GM12878 (cell line): ENCODE measurements around the gene TES. TPM values are rescaled to one million over a fixed set of nuclear protein-coding genes. Genes with fewer than 3 reads are reported as not detected.

ENCODE experiments used
- ATAC-seq: fragments of 200-7000 bp; cut with Tn5 transposase; 3 replicates; pipeline ENCODE4 v1.9.1; 2020; ENCODE audit warnings: mild to moderate bottlenecking, moderate library complexity
- BruUV-seq: library from RNA; stranded (reverse); fragments of 400-500 nt; replicated peaks from 2 replicates; lab custom pipeline; 2021; lab: Mats Ljungman, UMichigan
- CTCF ChIA-PET: fragments of 300-600 bp; sonication (Branson Sonifier 250); formaldehyde crosslinking; extraction: SDS; loops from one replicate; lab custom pipeline; 2021; ENCODE audit warnings: inconsistent platforms; lab: Yijun Ruan, JAX
- POLR2A ChIA-PET: fragments of 350-600 bp; formaldehyde crosslinking; extraction: SDS; loops from one replicate; lab custom pipeline; 2021; ENCODE audit warnings: inconsistent platforms; lab: Charles Lee
- RAD21 ChIA-PET: fragments of 300-600 bp; sonication (Branson Sonifier 250); formaldehyde crosslinking; loops from one replicate; lab custom pipeline; 2023; ENCODE audit warnings: antibody characterized with exemption; ENCODE audit not compliant: unreplicated experiment; lab: Charles Lee
- SMC1A ChIA-PET: fragments of 300-600 bp; sonication (Branson Sonifier 250); formaldehyde crosslinking; loops from one replicate; lab custom pipeline; 2023; ENCODE audit not compliant: unreplicated experiment, uncharacterized antibody; lab: Charles Lee
- DNase-seq: peaks from one replicate; pipeline ENCODE4 v3.0.0-alpha.2; 2011; ENCODE audit warnings: low read depth, low spot score
- FAIRE-seq: peaks from 3 replicates; lab custom pipeline; 2011; peaks lifted over from hg19 to GRCh38; lab: Jason Lieb, UNC
- H2AFZ ChIP-seq: 2 replicates; pipeline ENCODE4 v1.6.0; 2011; ENCODE audit warnings: low read depth, low read length, control low read depth; ENCODE audit not compliant: control insufficient read depth
- H3K27ac ChIP-seq: 2 replicates; pipeline ENCODE4 v1.5.1; 2011; ENCODE audit warnings: control low read depth; ENCODE audit not compliant: control insufficient read depth, insufficient read depth
- H3K27me3 ChIP-seq, 2 experiments: replicated peaks in 1 of 2; 2 replicates each; pipeline versions ENCODE4 v1.6.0 to v1.6.1; 2011; ENCODE audit warnings: low read length in 1 of 2; ENCODE audit not compliant: control insufficient read depth in 2 of 2, insufficient read depth in 2 of 2
- H3K36me3 ChIP-seq, 2 experiments: 2 replicates each; pipeline ENCODE4 v1.5.1; 2011; ENCODE audit warnings: low read length in 1 of 2; ENCODE audit not compliant: control insufficient read depth in 2 of 2, insufficient read depth in 2 of 2
- H3K4me1 ChIP-seq: 2 replicates; pipeline ENCODE4 v1.6.1; 2011; ENCODE audit warnings: mild to moderate bottlenecking, low read length, moderate library complexity, mixed read lengths; ENCODE audit not compliant: control insufficient read depth, insufficient read depth
- H3K4me2 ChIP-seq: 2 replicates; pipeline ENCODE4 v1.6.0; 2011; ENCODE audit warnings: control low read depth; ENCODE audit not compliant: control insufficient read depth, insufficient read depth
- H3K4me3 ChIP-seq: fragments of 200-600 bp; sonication (generic); 2 replicates; pipeline ENCODE4 v1.5.1; 2016
- H3K79me2 ChIP-seq: 2 replicates; pipeline ENCODE4 v1.6.0; 2011; ENCODE audit warnings: low read length; ENCODE audit not compliant: control insufficient read depth, insufficient read depth
- H3K9ac ChIP-seq: 2 replicates; pipeline ENCODE4 v1.8.0; 2011; ENCODE audit warnings: low read length, control low read depth, mixed read lengths; ENCODE audit not compliant: control insufficient read depth, insufficient read depth
- H3K9me3 ChIP-seq: replicated peaks from 3 replicates; pipeline ENCODE4 v1.5.1; 2011; ENCODE audit warnings: mild to moderate bottlenecking, low read length; ENCODE audit not compliant: control insufficient read depth, insufficient read depth
- H4K20me1 ChIP-seq: 2 replicates; pipeline ENCODE4 v1.6.0; 2011; ENCODE audit not compliant: control insufficient read depth, insufficient read depth
- DPF2 ChIP-seq: fragments of 450-650 bp; IDR thresholded peaks from 2 replicates; pipeline ENCODE4 v1.6.1; 2017; ENCODE audit warnings: mild to moderate bottlenecking
- ELK1 ChIP-seq: IDR thresholded peaks from 2 replicates; pipeline ENCODE4 v1.6.1; 2012; ENCODE audit warnings: low read depth, low read length, improper control_type of control experiment
- FOXK2 ChIP-seq: fragments of 450-650 bp; IDR thresholded peaks from 2 replicates; pipeline ENCODE4 v1.6.1; 2017; ENCODE audit warnings: mild to moderate bottlenecking, moderate library complexity
- MYB ChIP-seq: fragments of 150-350 bp; IDR thresholded peaks from 2 replicates; pipeline ENCODE4 v1.6.1; 2014; ENCODE audit warnings: mild to moderate bottlenecking, low read depth, low read length, borderline replicate concordance
- NR2C2 ChIP-seq: IDR thresholded peaks from 2 replicates; pipeline ENCODE4 v1.6.1; 2011; ENCODE audit warnings: borderline replicate concordance, low read depth; ENCODE audit not compliant: control insufficient read depth, insufficient read length
- TCF7 ChIP-seq: IDR thresholded peaks from 2 replicates; pipeline ENCODE4 v1.6.1; 2014; ENCODE audit warnings: antibody characterized with exemption, borderline replicate concordance
- WGBS: methylation state at CpG from one replicate; pipeline ENCODE4 v1.1.6; 2016; ENCODE audit warnings: low lambda C conversion rate; ENCODE audit not compliant: insufficient replicate concordance, insufficient coverage; ENCODE audit errors: missing lambda C conversion rate; 5-methylcytosine and 5-hydroxymethylcytosine counted together
- in situ Hi-C: fragments of 300-500 bp; cut with MboI; formaldehyde crosslinking; loops from 9 replicates; pipeline ENCODE4 v1.14.3; 2018; ENCODE audit warnings: mixed read lengths
- intact Hi-C: fragments of 100-400 bp; cut with micrococcal nuclease; formaldehyde crosslinking; loops from one replicate; pipeline ENCODE4 v1.14.2; 2022; ENCODE audit not compliant: unreplicated experiment
- polyA plus RNA-seq, 11 experiments: library from polyadenylated mRNA; depleted of rRNA in 4 of 11; unstranded in 6 of 11; stranded (reverse) in 5 of 11; fragments of >200 nt; fragmentation: Nextera tagmentation in 4 of 11; fragmentation: Illumina TruSeq in 1 of 11; extraction: Ambion mirVana in 4 of 11; extraction: Trizol in 1 of 11; gene quantifications; 1 replicate in 1 of 11; 2 replicates in 10 of 11; pipeline versions ENCODE4 v1.2.1 to v1.2.3, GENCODE V29; 2011 to 2016; ENCODE audit warnings: inconsistent platforms in 2 of 11, missing spikeins in 2 of 11, low read depth in 1 of 11
- total RNA-seq, 4 experiments: library from RNA; depleted of rRNA in 3 of 4; stranded (reverse); fragments of >200 nt in 3 of 4; fragmentation: Illumina TruSeq in 1 of 4; extraction: Trizol in 1 of 4; gene quantifications; 2 replicates each; pipeline versions ENCODE4 v1.2.1 to v1.2.3, GENCODE V29; 2013 to 2021

Gene TES
- total and polyA plus RNA-seq, 10 of the 15 experiments (the other 5 are each of a cell fraction or from before 2014, with no cell fraction given): 31.2 to 77.5 (median 59.2) TPM

GRCh38 chr7:116283595-116284204 is 73.4 kb downstream of the TES start:
- POLR2A ChIA-PET: no interaction called here
- intact Hi-C loops: no loop called here
- RAD21 ChIA-PET: no interaction called here
- Histone ChIP-seq H3K27ac (no peak overlapping the region), H3K4me2 (no peak overlapping the region), H3K4me3 (no peak overlapping the region), H3K79me2 (no peaks in the 10 kb centered on the region), H2AFZ (no peak overlapping the region), H3K9me3 (no peaks in the 10 kb centered on the region)
- 38% methylated on average over 3 of the region's 3 CpGs for WGBS
- SMC1A ChIA-PET: interaction anchor here (0.7 kb wide), 1 partner anchor 46 kb away, joined by 4 read pairs; no protein-coding TSS in a partner anchor
- TF ChIP-seq DPF2 (no peak), ELK1 (no peak), NR2C2 (no peak), FOXK2 (no peak), TCF7 (no peak), MYB (no peak)
- TF ChIP-seq, all 136 proteins: peak for 0
- no peak for DNase-seq
- CTCF ChIA-PET: no interaction called here
- no peak for FAIRE-seq
- H4K20me1 ChIP-seq: no peaks in the 10 kb centered on the region
- in situ Hi-C loops: no loop called here
- no peaks in the 10 kb centered on the region; a peak in 2 of 4 replicates for H3K27me3 ChIP-seq
- BruUV-seq: no TSS peak
- no peaks in the 10 kb centered on the region for H3K4me1 ChIP-seq
- H3K36me3 ChIP-seq: no peaks in the 10 kb centered on the region
- ATAC-seq: no peak
- no peak overlapping the region for H3K9ac ChIP-seq
